Natural killer cell (primary cell): ENCODE data around the gene BZW2. TPM values are rescaled to one million over a fixed set of nuclear protein-coding genes. Genes with fewer than 3 reads are reported as not detected.

Experiments used
- ATAC-seq, 3 donors: fragments of 150-1000 bp in 2 of 3; fragments of 200-7000 bp in 1 of 3; cut with Tn5 transposase; 1 replicate in 1 of 3; 2 replicates in 2 of 3; pipeline ENCODE4 v1.10.0; 2021; ENCODE audit warnings: mild to moderate bottlenecking in 2 of 3, moderate library complexity in 2 of 3
- DNase-seq, 2 donors: peaks; one replicate each; pipeline versions ENCODE4 v3.0.0 to v3.0.0-alpha.2; 2013 to 2021; ENCODE audit warnings: mixed read lengths in 1 of 2
- H3K27ac ChIP-seq: one replicate; pipeline ENCODE4 v1.5.1; 2013; ENCODE audit warnings: mild to moderate bottlenecking, low read length
- H3K27me3 ChIP-seq: one replicate; pipeline ENCODE4 v1.6.1; 2013; ENCODE audit warnings: low read length; ENCODE audit not compliant: control insufficient read depth, insufficient read depth
- H3K36me3 ChIP-seq: one replicate; pipeline ENCODE4 v1.6.1; 2013; ENCODE audit warnings: low read length; ENCODE audit not compliant: control insufficient read depth, insufficient read depth
- H3K4me1 ChIP-seq: one replicate; pipeline ENCODE4 v1.6.1; 2013; ENCODE audit warnings: low read length; ENCODE audit not compliant: control insufficient read depth, insufficient read depth
- H3K4me3 ChIP-seq: one replicate; pipeline ENCODE4 v1.5.1; 2013; ENCODE audit warnings: low read length
- H3K9me3 ChIP-seq: one replicate; pipeline ENCODE4 v1.6.1; 2013; ENCODE audit warnings: low read length; ENCODE audit not compliant: control insufficient read depth, insufficient read depth
- H3K27ac Mint-ChIP-seq, 2 donors: one replicate each; pipeline ENCODE4 v1.8.0; 2022; ENCODE audit warnings: mild to moderate bottlenecking in 2 of 2, mixed read lengths in 2 of 2, moderate library complexity in 1 of 2
- H3K27me3 Mint-ChIP-seq, 2 donors: one replicate each; pipeline ENCODE4 v1.8.0; 2022; ENCODE audit warnings: low read depth in 2 of 2, mixed read lengths in 2 of 2
- H3K36me3 Mint-ChIP-seq: one replicate; pipeline ENCODE4 v1.8.0; 2022; ENCODE audit warnings: mixed read lengths
- H3K4me1 Mint-ChIP-seq, 2 donors: one replicate each; pipeline ENCODE4 v1.8.0; 2022; ENCODE audit warnings: mixed read lengths in 2 of 2
- H3K4me3 Mint-ChIP-seq: one replicate; pipeline ENCODE4 v1.8.0; 2022; ENCODE audit warnings: mild to moderate bottlenecking, moderate library complexity, mixed read lengths
- H3K9me3 Mint-ChIP-seq, 2 donors: one replicate each; pipeline ENCODE4 v1.8.0; 2022; ENCODE audit warnings: mixed read lengths in 2 of 2
- CTCF ChIP-seq: fragments of 200-600 bp; IDR thresholded peaks from one replicate; pipeline ENCODE4 v1.8.0; 2022; ENCODE audit warnings: antibody characterized with exemption
- WGBS: methylation state at CpG from one replicate; pipeline ENCODE4 v1.1.7; 2013; ENCODE audit warnings: missing lambda C conversion rate; ENCODE audit not compliant: insufficient coverage; 5-methylcytosine and 5-hydroxymethylcytosine counted together
- intact Hi-C: fragments of 100-400 bp; cut with micrococcal nuclease; formaldehyde crosslinking; loops from one replicate; pipeline ENCODE4 v1.14.2; 2022
- total RNA-seq, 4 donors: library from RNA; stranded (reverse); fragments of 120-200 nt in 1 of 4; gene quantifications; one replicate each; pipeline versions ENCODE4 v1.2.3 to v1.2.4, GENCODE V29; 2013 to 2022

BZW2 gene
- total RNA-seq, 3 donors from 2014 or later (not counting 1 experiment from before 2014, with no cell fraction given): 15.3 to 21.0 (median 19.9) TPM

GRCh38 chr7:16730937-16731336 is 85.0 kb downstream of the BZW2 start:
- Histone ChIP-seq H3K27me3 (no peaks in the 10 kb centered on the region), H3K27ac (no peak overlapping the region), H3K4me1 (no peaks in the 10 kb centered on the region), H3K4me3 (no peak overlapping the region), H3K36me3 (no peaks in the 10 kb centered on the region), H3K9me3 (no peaks in the 10 kb centered on the region)
- Mint-ChIP-seq H3K27me3 (no peaks in the 10 kb centered on the region), H3K4me3 (no peak overlapping the region), H3K27ac (no peak overlapping the region), H3K9me3 (no peaks in the 10 kb centered on the region), H3K36me3 (no peaks in the 10 kb centered on the region), H3K4me1 (no peaks in the 10 kb centered on the region)
- no peak for TF ChIP-seq CTCF
- ATAC-seq (peak in 1 of 3 donors; percentile 14), DNase-seq (no peak)
- 90% methylated on average over 3 of the region's 3 CpGs for WGBS
- intact Hi-C loops: no loop called here

- Histone ChIP-seq H3K27ac (no peak overlapping the region), H3K36me3 (no peaks in the 10 kb centered on the region), H3K4me1 (no peaks in the 10 kb centered on the region), H3K27me3 (no peaks in the 10 kb centered on the region), H3K4me3 (no peak overlapping the region), H3K9me3 (no peaks in the 10 kb centered on the region)
- no peaks in the 10 kb centered on the region for H3K27me3 Mint-ChIP-seq
- no peak for TF ChIP-seq CTCF
- 100% methylated on average over 1 of the region's 4 CpGs for WGBS
- DNase-seq (no peak), ATAC-seq (no peak)
- H3K4me1 Mint-ChIP-seq: no peaks in the 10 kb centered on the region
- no peak overlapping the region for H3K4me3 Mint-ChIP-seq
- intact Hi-C loops: no loop called here
- H3K9me3 Mint-ChIP-seq: no peaks in the 10 kb centered on the region
- H3K27ac Mint-ChIP-seq: no peak overlapping the region
- no peaks in the 10 kb centered on the region for H3K36me3 Mint-ChIP-seq
Observed at GRCh38 chr7:16732828-16733227, 86.8 kb downstream of the BZW2 start.

GRCh38 chr7:16734148-16734726 is 88.3 kb downstream of the BZW2 start:
- H3K4me1 ChIP-seq: no peaks in the 10 kb centered on the region
- no peak overlapping the region for H3K27ac ChIP-seq
- WGBS: 90% methylated on average over 6 of the region's 7 CpGs
- H3K36me3 Mint-ChIP-seq: no peaks in the 10 kb centered on the region
- H3K27me3 Mint-ChIP-seq: no peaks in the 10 kb centered on the region
- no peaks in the 10 kb centered on the region for H3K9me3 Mint-ChIP-seq
- no peak overlapping the region for H3K4me3 Mint-ChIP-seq
- ATAC-seq: no peak
- no peak for TF ChIP-seq CTCF
- no peak overlapping the region for H3K27ac Mint-ChIP-seq
- H3K4me3 ChIP-seq: no peak overlapping the region
- DNase-seq: no peak
- H3K9me3 ChIP-seq: no peaks in the 10 kb centered on the region
- H3K4me1 Mint-ChIP-seq: no peaks in the 10 kb centered on the region
- no peaks in the 10 kb centered on the region for H3K27me3 ChIP-seq
- intact Hi-C loops: no loop called here
- no peaks in the 10 kb centered on the region for H3K36me3 ChIP-seq

- H3K4me3 ChIP-seq: no peak overlapping the region
- Mint-ChIP-seq H3K27ac (no peak overlapping the region), H3K9me3 (no peaks in the 10 kb centered on the region), H3K4me3 (no peak overlapping the region), H3K36me3 (no peaks in the 10 kb centered on the region), H3K27me3 (peaks cover 0 to 1% of the 10 kb centered on the region in 2 donors), H3K4me1 (no peaks in the 10 kb centered on the region)
- DNase-seq: no peak
- TF ChIP-seq CTCF: no peak
- H3K27ac ChIP-seq: no peak overlapping the region
- no peaks in the 10 kb centered on the region for H3K27me3 ChIP-seq
- no peaks in the 10 kb centered on the region for H3K36me3 ChIP-seq
- ATAC-seq: no peak
- no peaks in the 10 kb centered on the region for H3K9me3 ChIP-seq
- H3K4me1 ChIP-seq: no peaks in the 10 kb centered on the region
- intact Hi-C loops: no loop called here
- 81% methylated on average over 4 of the region's 4 CpGs for WGBS
Observed at GRCh38 chr7:16735020-16735419, 89.0 kb downstream of the BZW2 start.
